Ovary (tissue), 9 donors: ENCODE results near the gene KCNJ6. TPM values are rescaled to one million over a fixed set of nuclear protein-coding genes. Genes with fewer than 3 reads are reported as not detected.

ENCODE experiments used
- DNase-seq, 5 donors: peaks; one replicate each; pipeline ENCODE4 v3.0.0-alpha.2; 2019 to 2020
- H3K27ac ChIP-seq, 2 donors: fragments of 200-600 bp; one replicate each; pipeline versions ENCODE4 v1.5.1 to v1.8.0; 2019 to 2022
- H3K27me3 ChIP-seq: fragments of 200-600 bp; one replicate; pipeline ENCODE4 v1.8.0; 2022
- H3K36me3 ChIP-seq: fragments of 200-600 bp; sonication (generic); one replicate; pipeline ENCODE4 v1.5.1; 2019
- H3K4me1 ChIP-seq: one replicate; pipeline ENCODE4 v1.8.1; 2013; ENCODE audit warnings: mild to moderate bottlenecking, moderate library complexity; ENCODE audit not compliant: insufficient read depth
- H3K4me3 ChIP-seq: fragments of 200-600 bp; sonication (generic); one replicate; pipeline ENCODE4 v1.5.1; 2017
- H3K9me3 ChIP-seq, 2 donors: fragments of 200-600 bp in 1 of 2; sonication (generic) in 1 of 2; one replicate each; pipeline versions ENCODE4 v1.5.1 to v1.8.1; 2013 to 2019; ENCODE audit warnings: mild to moderate bottlenecking in 1 of 2, moderate library complexity in 1 of 2
- EP300 ChIP-seq: sonication (generic); formaldehyde crosslinking; IDR thresholded peaks from one replicate; pipeline ENCODE4 v1.6.1; 2017; ENCODE audit warnings: antibody characterized with exemption
- POLR2A ChIP-seq: fragments of 450-650 bp; IDR thresholded peaks from one replicate; pipeline ENCODE4 v1.6.1; 2017; ENCODE audit warnings: antibody characterized with exemption, mild to moderate bottlenecking, moderate library complexity
- WGBS, 3 donors: extraction: QIAGEN DNeasy Blood & Tissue Kit in 1 of 3; methylation state at CpG; one replicate each; pipeline versions ENCODE4 v1.1.5 to v1.1.7; 2013 to 2017; 5-methylcytosine and 5-hydroxymethylcytosine counted together
- intact Hi-C, 4 donors: fragments of 100-400 bp; cut with DNase I; formaldehyde crosslinking; loops; one replicate each; pipeline versions ENCODE4 v1.11.0 to v1.15.1; 2022 to 2023
- polyA plus RNA-seq, 2 donors: library from polyadenylated mRNA; stranded (reverse); fragments of 200-250 nt in 1 of 2; fragments of 350-450 nt in 1 of 2; fragmentation: Illumina TruSeq in 1 of 2; extraction: RNeasy Lipid Tissue Mini Kit (QIAGEN cat#74804) in 1 of 2; gene quantifications; one replicate each; pipeline ENCODE4 v1.2.3, GENCODE V29; 2013 to 2014
- total RNA-seq, 7 donors: library from RNA; depleted of rRNA in 2 of 7; stranded (reverse); fragments of >200 nt in 2 of 7; fragmentation: NEBNext Ultra II Directional in 3 of 7; extraction: Animal tissue kit (Norgen Biotek cat#: 25700) in 3 of 7; gene quantifications; one replicate each; pipeline versions ENCODE4 v1.1.0 to v1.2.4, GENCODE V29; 2016 to 2023
- TF ChIP-seq, protein P1 (sequence below), 3 donors: fragments of 450-650 bp in 2 of 3; fragments of 200-600 bp in 1 of 3; IDR thresholded peaks; one replicate each; pipeline versions ENCODE4 v1.5.1 to v1.8.0; 2016 to 2022; ENCODE audit warnings: antibody characterized with exemption in 3 of 3, mild to moderate bottlenecking in 1 of 3
- donor health status: DM: no; HTN: no; CAD: no; lungs with moderate emphysema.
- donor health status: DM: no; HTN: no; CAD: no.
- donor health status: Bipolar disorder and iron deficiency.
- donor health status: DM: yes; HTN: yes; CAD: no.
- donor health status: DM: no; HTN: no; CAD: no.
- donor health status: DM: yes; HTN: yes; CAD: no.

KCNJ6 gene
- total and polyA plus RNA-seq, 9 donors, result 0.01 TPM; not detected in 8

DNA sequence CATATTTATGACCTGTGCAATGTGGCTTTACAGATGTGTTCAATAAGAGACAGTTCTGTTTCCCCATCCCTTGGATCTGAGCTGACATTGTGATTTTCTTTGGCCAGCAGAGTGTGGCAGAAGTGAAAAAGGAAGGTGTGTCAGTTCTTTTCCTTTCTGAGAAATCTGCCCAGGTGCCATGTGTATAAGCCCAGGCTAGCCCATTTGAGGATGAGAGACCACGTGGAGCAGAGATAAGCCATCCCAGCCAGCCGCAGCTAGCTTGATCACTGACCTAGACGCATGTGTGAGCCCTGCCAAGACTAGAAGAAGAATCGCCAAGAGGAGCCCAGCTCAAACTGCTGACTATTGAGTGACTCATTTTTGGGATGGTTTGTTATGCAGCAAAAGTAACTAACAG lies 127.8 kb downstream of the KCNJ6 start:
- H3K9me3 ChIP-seq, result no peaks in the 10 kb centered on the region
- 67 to 90% (median 78%) methylated on average over 4 of the region's 4 CpGs for WGBS, 3 donors
- TF ChIP-seq POLR2A (no peak), EP300 (no peak)
- TF ChIP-seq, protein P1, sequence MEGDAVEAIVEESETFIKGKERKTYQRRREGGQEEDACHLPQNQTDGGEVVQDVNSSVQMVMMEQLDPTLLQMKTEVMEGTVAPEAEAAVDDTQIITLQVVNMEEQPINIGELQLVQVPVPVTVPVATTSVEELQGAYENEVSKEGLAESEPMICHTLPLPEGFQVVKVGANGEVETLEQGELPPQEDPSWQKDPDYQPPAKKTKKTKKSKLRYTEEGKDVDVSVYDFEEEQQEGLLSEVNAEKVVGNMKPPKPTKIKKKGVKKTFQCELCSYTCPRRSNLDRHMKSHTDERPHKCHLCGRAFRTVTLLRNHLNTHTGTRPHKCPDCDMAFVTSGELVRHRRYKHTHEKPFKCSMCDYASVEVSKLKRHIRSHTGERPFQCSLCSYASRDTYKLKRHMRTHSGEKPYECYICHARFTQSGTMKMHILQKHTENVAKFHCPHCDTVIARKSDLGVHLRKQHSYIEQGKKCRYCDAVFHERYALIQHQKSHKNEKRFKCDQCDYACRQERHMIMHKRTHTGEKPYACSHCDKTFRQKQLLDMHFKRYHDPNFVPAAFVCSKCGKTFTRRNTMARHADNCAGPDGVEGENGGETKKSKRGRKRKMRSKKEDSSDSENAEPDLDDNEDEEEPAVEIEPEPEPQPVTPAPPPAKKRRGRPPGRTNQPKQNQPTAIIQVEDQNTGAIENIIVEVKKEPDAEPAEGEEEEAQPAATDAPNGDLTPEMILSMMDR (IDR thresholded peaks at IDR 0.05), result no peak
- intact Hi-C loops, result no loop called here
- H3K27me3 ChIP-seq, result no peaks in the 10 kb centered on the region
- H3K4me3 ChIP-seq, result no peak overlapping the region
- no peak overlapping the region for H3K27ac ChIP-seq
- no peak for DNase-seq
- no peaks in the 10 kb centered on the region for H3K4me1 ChIP-seq
- H3K36me3 ChIP-seq, result no peaks in the 10 kb centered on the region

- Histone ChIP-seq H3K27ac (no peak overlapping the region), H3K4me3 (no peak overlapping the region), H3K4me1 (no peaks in the 10 kb centered on the region), H3K27me3 (no peaks in the 10 kb centered on the region), H3K9me3 (no peaks in the 10 kb centered on the region), H3K36me3 (no peaks in the 10 kb centered on the region)
- TF ChIP-seq EP300 (no peak), POLR2A (no peak)
- TF ChIP-seq, protein P1 (IDR thresholded peaks at IDR 0.05), result no peak
- intact Hi-C loops, result no loop called here
- 32 to 48% (median 33%) methylated on average over 1 of the region's 1 CpG for WGBS, 3 donors
- DNase-seq, result no peak
Observed at GRCh38 chr21:37787456-37787855, 128.8 kb downstream of the KCNJ6 start.

- H3K27me3 ChIP-seq, result no peaks in the 10 kb centered on the region
- intact Hi-C loops, result no loop called here
- no peak for DNase-seq
- H3K4me1 ChIP-seq, result no peaks in the 10 kb centered on the region
- TF ChIP-seq, protein P1 (IDR thresholded peaks at IDR 0.05), result no peak
- no peak for TF ChIP-seq EP300
- no peak for TF ChIP-seq POLR2A
- 55 to 62% (median 57%) methylated on average over 7 of the region's 7 CpGs for WGBS, 3 donors
- no peaks in the 10 kb centered on the region for H3K36me3 ChIP-seq
- no peak overlapping the region for H3K27ac ChIP-seq
- H3K4me3 ChIP-seq, result no peak overlapping the region
- no peaks in the 10 kb centered on the region for H3K9me3 ChIP-seq
Observed at GRCh38 chr21:37784591-37785318, 131.5 kb downstream of the KCNJ6 start.

DNA sequence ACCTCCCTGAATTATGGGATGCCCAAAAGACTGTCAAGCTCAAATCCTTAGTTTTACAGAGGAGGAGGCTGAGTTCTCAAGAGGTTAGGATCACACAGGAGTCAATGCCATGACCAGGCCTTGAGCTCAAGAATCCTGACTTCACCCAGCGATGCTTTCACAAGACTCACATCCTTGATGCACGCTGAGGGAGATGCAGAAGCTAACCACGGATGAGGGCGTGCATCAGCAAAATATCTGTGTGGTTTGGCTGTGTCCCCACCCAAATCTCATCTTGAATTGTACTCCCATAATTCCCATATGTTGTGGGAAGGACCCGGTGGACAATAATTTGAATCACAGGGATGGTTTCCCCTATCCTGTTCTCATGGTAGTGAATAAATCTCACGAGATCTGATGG lies 133.2 kb downstream of the KCNJ6 start:
- H3K9me3 ChIP-seq, result no peaks in the 10 kb centered on the region
- 84 to 90% (median 85%) methylated on average over 6 of the region's 6 CpGs for WGBS, 3 donors
- no peak for TF ChIP-seq POLR2A
- TF ChIP-seq, protein P1 (IDR thresholded peaks at IDR 0.05), result no peak
- no peak for TF ChIP-seq EP300
- no peaks in the 10 kb centered on the region for H3K36me3 ChIP-seq
- no peak overlapping the region for H3K4me3 ChIP-seq
- no peak for DNase-seq
- intact Hi-C loops, result no loop called here
- no peaks in the 10 kb centered on the region for H3K4me1 ChIP-seq
- H3K27me3 ChIP-seq, result no peaks in the 10 kb centered on the region
- H3K27ac ChIP-seq, result no peak overlapping the region
